ENCODE data around the gene KREMEN1.
A peak's percentile ranks its signal among the peaks of the same experiment; 100 is the strongest.

The KREMEN1 gene

GRCh38 chr22:29128891-29129807 lies 56.3 kb downstream of the KREMEN1 start:
- DNase-seq, result no peak

- DNase-seq, result no peak
Observed at GRCh38 chr22:29129808-29130140, 56.9 kb downstream of the KREMEN1 start.

DNA sequence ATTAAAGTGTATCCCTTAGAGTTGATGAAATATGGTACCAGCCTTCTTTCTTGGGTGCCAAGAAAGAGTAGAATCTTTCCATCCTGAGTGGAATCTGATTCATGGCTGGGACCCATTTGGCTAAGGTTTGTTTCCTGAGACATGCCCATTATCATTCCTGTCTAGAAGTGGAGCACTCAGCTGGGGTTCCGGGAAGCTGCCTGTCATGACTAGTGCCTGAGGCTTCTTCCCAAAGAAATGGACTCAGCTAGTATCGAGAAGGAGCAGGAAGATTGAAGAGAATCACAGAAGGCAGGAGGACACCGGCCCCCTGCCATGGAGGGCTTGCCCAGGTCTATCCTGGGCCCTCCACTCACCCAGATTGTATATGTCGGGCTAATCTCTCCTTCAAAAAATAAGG lies 57.6 kb downstream of the KREMEN1 start:
- no peak for DNase-seq

DNA sequence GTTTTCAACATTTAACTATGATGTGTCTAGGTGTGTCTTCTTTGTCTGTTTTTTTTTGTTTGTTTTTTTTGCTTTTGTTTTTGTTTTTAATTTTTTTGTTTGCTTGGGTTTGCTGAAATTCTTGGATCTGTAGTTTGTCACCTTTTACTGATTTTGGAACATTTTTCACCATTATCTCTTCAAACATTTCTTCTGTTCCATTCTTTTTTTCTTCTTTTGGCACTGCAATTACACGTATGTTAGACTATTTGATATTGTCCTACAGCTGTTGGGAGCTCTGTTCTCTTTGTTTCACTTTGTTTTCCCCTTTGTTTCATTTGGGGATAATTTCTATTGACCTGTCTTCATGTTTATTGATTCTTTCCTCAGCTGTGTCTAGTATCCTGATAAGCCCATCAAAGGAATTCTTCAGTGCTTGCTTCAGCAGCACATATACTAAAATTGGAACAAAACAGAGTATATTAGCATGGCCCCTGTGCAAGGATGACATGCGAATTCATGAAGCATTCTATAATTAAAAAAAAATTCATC lies 60.8 kb downstream of the KREMEN1 start:
- DNase-seq, result no peak

DNA sequence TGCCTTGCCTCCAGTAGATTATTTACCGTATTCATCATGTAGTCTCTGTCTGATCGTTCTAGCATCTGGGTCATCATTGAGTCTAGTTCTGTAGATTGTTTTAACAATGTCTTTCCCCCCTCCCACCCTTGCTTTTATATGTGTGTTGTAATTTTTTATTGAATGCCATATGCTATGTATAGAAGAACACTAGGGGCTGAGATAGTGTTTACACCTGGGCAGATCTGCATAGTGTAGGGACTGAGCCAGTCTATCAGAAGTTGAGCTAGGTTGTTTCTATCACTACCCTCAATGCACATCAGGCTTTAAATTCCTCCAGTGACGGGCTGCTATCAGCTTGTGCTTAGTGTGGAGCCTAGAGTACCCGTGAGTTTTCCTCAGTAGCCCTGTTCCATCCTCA lies 61.6 kb downstream of the KREMEN1 start:
- no peak for DNase-seq

DNA sequence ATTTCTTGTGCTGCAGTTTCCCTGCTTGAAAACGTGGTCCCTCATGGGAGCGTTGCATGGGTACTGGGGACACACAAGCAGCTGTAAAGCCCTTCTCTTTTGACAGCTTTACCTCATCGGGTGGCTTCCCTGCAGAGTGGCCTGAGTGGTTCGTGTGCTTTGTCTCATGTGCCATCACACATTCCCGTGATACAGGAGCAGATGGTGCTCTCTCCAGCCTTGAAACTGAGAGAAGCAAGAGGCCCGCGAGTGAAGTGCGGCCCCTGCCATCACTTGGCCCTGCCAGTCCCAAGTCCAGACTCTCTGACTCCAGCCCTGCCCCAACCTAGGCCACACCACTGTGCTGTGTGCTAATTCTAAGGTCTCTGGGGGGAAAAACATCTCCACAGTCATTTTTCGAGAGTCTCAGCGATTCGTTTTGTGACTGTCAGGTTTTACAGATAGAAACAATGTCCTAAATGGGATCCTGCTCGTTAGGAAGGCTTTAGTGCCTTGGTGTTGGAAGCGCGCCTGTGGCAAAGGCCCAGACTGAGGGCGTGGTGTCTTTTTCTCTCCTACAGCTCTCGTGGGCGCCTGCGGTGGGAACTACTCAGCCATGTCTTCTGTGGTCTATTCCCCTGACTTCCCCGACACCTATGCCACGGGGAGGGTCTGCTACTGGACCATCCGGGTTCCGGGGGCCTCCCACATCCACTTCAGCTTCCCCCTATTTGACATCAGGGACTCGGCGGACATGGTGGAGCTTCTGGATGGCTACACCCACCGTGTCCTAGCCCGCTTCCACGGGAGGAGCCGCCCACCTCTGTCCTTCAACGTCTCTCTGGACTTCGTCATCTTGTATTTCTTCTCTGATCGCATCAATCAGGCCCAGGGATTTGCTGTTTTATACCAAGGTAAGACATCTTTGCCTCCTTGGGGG lies 64.2 kb downstream of the KREMEN1 start:
- no peak for DNase-seq

DNA sequence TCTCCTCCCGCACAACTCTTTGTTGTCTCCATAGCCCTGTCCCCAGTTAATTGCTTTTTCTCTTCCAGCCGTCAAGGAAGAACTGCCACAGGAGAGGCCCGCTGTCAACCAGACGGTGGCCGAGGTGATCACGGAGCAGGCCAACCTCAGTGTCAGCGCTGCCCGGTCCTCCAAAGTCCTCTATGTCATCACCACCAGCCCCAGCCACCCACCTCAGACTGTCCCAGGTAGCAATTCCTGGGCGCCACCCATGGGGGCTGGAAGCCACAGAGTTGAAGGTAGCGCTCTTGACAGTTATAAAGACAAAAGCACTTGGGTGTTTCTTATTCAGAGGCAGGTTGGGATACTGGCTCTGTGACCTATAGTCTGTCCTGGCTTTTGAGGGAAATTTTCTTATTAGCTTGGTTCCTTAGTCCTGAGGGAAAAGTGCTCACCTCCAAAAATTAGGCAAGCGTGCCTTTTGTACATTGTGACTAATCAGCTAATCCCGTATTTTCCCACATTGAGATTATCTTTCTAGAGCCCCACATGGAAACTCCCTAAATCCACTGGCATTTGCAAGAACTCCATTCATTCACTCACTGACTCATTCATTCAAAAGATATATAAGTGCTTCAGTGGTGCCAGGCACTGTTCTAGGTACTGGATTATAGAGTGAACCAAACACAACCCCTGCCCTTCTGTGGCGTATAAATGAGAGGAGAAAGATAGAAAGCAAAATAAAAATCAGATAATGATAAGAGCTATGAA lies 65.9 kb downstream of the KREMEN1 start:
- no peak for DNase-seq

- DNase-seq, result no peak
Observed at GRCh38 chr22:29139965-29140782, 67.3 kb downstream of the KREMEN1 start.

- no peak for DNase-seq
Observed at GRCh38 chr22:29141078-29141688, 68.3 kb downstream of the KREMEN1 start.

DNA sequence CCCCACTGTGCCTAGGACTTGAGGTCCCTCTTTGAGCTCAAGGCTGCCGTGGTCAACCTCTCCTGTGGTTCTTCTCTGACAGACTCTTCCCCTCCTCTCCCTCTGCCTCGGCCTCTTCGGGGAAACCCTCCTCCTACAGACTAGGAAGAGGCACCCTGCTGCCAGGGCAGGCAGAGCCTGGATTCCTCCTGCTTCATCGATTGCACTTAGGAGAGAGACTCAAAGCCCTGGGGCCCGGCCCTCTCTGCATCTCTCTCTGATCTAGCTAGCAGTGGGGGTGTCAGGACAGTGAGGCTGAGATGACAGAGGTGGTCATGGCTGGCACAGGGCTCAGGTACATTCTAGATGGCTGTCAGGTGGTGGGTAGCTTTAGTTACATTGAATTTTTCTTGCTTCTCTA lies 69.3 kb downstream of the KREMEN1 start:
- DNase-seq, result no peak

DNA sequence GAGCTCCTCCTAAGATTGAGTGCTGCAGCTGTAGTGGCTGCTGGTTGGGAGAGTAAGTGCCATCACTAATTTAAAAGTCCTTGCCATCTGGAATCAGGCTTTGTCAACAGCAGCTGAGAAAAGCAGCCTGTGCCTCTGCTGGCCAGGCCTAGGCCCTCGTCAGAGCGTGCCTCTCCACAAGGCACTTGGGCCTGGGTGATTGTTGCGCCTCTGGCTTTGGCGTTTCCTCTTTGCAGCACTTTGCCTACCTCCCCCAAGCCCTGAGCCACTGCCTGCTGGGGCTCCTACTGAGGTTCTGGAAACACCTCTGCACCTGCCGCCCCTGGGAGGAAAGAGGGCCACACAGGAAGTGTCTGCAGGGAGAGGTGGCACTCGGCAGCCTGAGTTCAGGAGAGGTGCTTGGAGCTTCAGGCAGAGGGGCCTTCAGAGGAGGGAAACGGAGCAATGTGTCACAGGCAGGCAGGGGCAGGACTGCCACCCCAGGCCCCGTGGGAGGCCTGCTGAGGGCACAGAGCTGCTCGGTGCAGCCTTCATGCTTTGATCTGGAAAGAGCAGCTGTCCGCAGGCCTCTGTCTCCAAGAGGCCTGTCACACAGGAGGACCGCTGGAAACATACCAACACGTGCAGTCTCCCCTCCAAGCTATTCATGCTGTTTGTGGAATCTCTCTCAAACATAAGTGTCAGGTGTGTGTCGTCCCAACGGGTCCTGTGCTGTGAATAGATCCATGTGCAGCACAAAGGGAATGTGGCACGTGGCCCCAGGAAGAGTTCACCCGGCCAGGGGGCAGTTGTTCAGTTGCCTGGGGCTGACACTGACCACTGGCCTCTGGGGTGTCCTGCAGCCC lies 71.3 kb downstream of the KREMEN1 start:
- DNase-seq, result no peak

- DNase-seq, result peak; percentile 62
Observed at GRCh38 chr22:29144786-29145160, 71.9 kb downstream of the KREMEN1 start.

DNA sequence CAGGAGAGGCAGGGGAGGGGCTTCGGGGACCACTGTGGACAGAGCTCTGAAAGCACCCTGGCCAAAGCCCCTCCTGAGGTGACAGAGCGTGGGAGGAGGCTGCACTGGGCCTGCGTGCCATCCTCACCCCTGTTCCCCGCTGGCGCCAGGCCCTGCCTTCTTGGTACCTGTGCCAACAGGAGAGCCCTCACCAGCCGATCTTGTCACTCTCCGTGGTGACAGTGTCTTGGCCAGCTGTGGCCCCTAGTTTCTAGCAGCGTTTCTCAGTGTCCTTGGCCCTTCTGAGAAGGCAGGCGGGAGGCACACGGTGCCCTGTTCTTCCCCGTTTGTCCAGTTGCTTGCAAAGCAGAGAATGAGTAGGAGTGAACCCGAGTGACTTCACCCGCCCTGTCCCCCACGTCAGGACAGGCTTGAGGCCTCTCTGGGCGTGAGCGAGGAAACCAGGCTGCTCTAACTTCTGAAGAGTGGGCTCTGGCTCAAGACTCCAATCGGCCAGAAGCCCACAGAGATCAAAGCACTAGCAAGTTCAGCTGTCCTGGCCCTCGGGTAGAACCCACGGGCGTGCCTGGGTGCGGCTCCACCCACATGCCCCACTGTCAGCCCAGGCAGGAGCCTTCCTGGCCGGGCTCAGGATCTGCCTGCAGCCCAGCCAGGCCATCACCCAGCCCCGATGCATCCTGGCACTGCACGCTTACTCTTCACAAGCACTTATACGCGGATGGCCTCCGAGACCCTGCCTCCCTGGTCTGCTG lies 72.7 kb downstream of the KREMEN1 start:
- DNase-seq, result peak; percentile 66

DNA sequence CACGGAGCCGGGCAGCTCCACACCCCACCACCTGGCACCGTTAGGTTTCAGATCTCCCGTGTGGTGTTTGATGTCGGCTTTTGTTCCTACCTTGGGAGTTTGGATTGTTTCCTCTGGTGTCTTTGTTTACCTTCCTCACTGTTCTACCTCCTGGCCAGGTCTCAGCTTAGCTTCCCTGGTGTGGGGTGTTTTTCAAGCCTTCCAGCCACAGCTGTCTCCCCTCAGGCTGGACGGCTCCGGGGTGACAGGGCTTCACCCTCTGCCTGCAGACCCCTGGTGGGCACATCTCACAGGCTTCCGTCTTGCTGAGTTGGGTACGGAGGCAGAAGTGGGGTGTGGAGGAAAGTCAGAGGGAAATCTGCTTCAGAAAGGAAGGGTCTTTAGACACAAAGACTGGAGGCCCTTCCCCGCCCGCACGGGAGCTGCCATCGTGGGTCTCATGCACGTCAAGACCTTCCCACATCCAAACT lies 73.3 kb downstream of the KREMEN1 start:
- no peak for DNase-seq

DNA sequence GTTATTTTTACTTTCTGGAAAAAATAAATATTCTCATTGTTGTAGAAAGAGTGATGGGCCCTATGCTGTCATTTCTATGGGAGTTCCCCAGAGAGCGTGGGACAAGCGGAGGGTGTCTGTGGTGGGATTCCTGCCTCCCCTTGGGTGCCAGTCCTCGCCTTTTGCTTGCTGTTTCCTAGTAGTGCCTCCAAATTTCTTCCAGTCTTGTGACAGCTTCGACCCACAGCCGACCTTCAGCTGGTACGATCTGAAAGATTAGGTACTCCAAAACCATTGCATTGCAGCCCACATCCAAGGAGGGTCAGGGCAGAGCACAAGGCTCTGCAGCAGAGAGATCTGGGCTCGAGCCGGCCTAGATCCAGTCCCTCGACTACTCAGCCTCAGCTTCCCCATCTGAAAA lies 73.9 kb downstream of the KREMEN1 start:
- DNase-seq, result no peak

- no peak for DNase-seq
Observed at GRCh38 chr22:29147331-29147899, 74.6 kb downstream of the KREMEN1 start.

- DNase-seq, result no peak
Observed at GRCh38 chr22:29148036-29148435, 75.2 kb downstream of the KREMEN1 start.

- DNase-seq, result no peak
Observed at GRCh38 chr22:29148826-29149225, 76.0 kb downstream of the KREMEN1 start.
